ENCODE results near the gene IBA57.

The IBA57 gene

GRCh38 chr1:228120857-228121489 lies 44.6 kb upstream of the IBA57 start:
- H3K4me1 ChIP-seq (ENCODE audit: low read depth, poor library complexity, severe bottlenecking): no peaks in the 10 kb centered on the region
- no peak overlapping the region for H3K4me2 ChIP-seq
- TF ChIP-seq CTCF (conservative IDR thresholded peaks at IDR 0.05; ENCODE audit: low read depth, low read length): no peak
- H4K20me1 ChIP-seq (ENCODE audit: insufficient read depth): no peaks in the 10 kb centered on the region
- no peak overlapping the region for H2AFZ ChIP-seq (ENCODE audit: low read depth)
- H3K4me3 ChIP-seq (IDR thresholded peaks at IDR 0.05; ENCODE audit: insufficient read depth, low read depth, low read length): no peak overlapping the region
- no peak overlapping the region for H3K27ac ChIP-seq
- H3K9ac ChIP-seq: no peak overlapping the region
- H3K36me3 ChIP-seq (ENCODE audit: insufficient read depth): no peaks in the 10 kb centered on the region
- H3K79me2 ChIP-seq (ENCODE audit: insufficient read depth, low read depth): no peaks in the 10 kb centered on the region
- H3K27me3 ChIP-seq (ENCODE audit: insufficient read depth, low read depth): no peaks in the 10 kb centered on the region

- H3K36me3 ChIP-seq (ENCODE audit: insufficient read depth): no peaks in the 10 kb centered on the region
- H4K20me1 ChIP-seq (ENCODE audit: insufficient read depth): no peaks in the 10 kb centered on the region
- H3K9ac ChIP-seq: no peak overlapping the region
- no peak for TF ChIP-seq CTCF (conservative IDR thresholded peaks at IDR 0.05; ENCODE audit: low read depth, low read length)
- no peaks in the 10 kb centered on the region for H3K4me1 ChIP-seq (ENCODE audit: low read depth, poor library complexity, severe bottlenecking)
- H3K4me3 ChIP-seq (IDR thresholded peaks at IDR 0.05; ENCODE audit: insufficient read depth, low read depth, low read length): no peak overlapping the region
- H3K27me3 ChIP-seq (ENCODE audit: insufficient read depth, low read depth): no peaks in the 10 kb centered on the region
- no peak overlapping the region for H3K27ac ChIP-seq
- H3K79me2 ChIP-seq (ENCODE audit: insufficient read depth, low read depth): no peaks in the 10 kb centered on the region
- H3K4me2 ChIP-seq: no peak overlapping the region
- H2AFZ ChIP-seq (ENCODE audit: low read depth): no peak overlapping the region
Observed at GRCh38 chr1:228122921-228123441, 42.6 kb upstream of the IBA57 start.

GRCh38 chr1:228123505-228123904 lies 42.1 kb upstream of the IBA57 start:
- no peaks in the 10 kb centered on the region for H4K20me1 ChIP-seq (ENCODE audit: insufficient read depth)
- no peak overlapping the region for H3K27ac ChIP-seq
- TF ChIP-seq CTCF (conservative IDR thresholded peaks at IDR 0.05; ENCODE audit: low read depth, low read length): no peak
- no peaks in the 10 kb centered on the region for H3K79me2 ChIP-seq (ENCODE audit: insufficient read depth, low read depth)
- H3K27me3 ChIP-seq (ENCODE audit: insufficient read depth, low read depth): no peaks in the 10 kb centered on the region
- no peak overlapping the region for H3K4me2 ChIP-seq
- no peak overlapping the region for H3K4me3 ChIP-seq (IDR thresholded peaks at IDR 0.05; ENCODE audit: insufficient read depth, low read depth, low read length)
- H3K4me1 ChIP-seq (ENCODE audit: low read depth, poor library complexity, severe bottlenecking): no peaks in the 10 kb centered on the region
- H3K9ac ChIP-seq: no peak overlapping the region
- no peaks in the 10 kb centered on the region for H3K36me3 ChIP-seq (ENCODE audit: insufficient read depth)
- no peak overlapping the region for H2AFZ ChIP-seq (ENCODE audit: low read depth)

- H3K4me1 ChIP-seq (ENCODE audit: low read depth, poor library complexity, severe bottlenecking): no peaks in the 10 kb centered on the region
- H4K20me1 ChIP-seq (ENCODE audit: insufficient read depth): no peaks in the 10 kb centered on the region
- H3K4me2 ChIP-seq: no peak overlapping the region
- H3K36me3 ChIP-seq (ENCODE audit: insufficient read depth): no peaks in the 10 kb centered on the region
- no peak overlapping the region for H3K4me3 ChIP-seq (IDR thresholded peaks at IDR 0.05; ENCODE audit: insufficient read depth, low read depth, low read length)
- H3K27ac ChIP-seq: no peak overlapping the region
- H3K27me3 ChIP-seq (ENCODE audit: insufficient read depth, low read depth): no peaks in the 10 kb centered on the region
- H2AFZ ChIP-seq (ENCODE audit: low read depth): no peak overlapping the region
- no peak overlapping the region for H3K9ac ChIP-seq
- no peak for TF ChIP-seq CTCF (conservative IDR thresholded peaks at IDR 0.05; ENCODE audit: low read depth, low read length)
- no peaks in the 10 kb centered on the region for H3K79me2 ChIP-seq (ENCODE audit: insufficient read depth, low read depth)
Observed at GRCh38 chr1:228125185-228125584, 40.4 kb upstream of the IBA57 start.
